CD4-positive, alpha-beta T cell treated with Interleukin-4 for 4 hours (primary cell): ENCODE results near the gene ADGRV1.
"Not testable (repeated sequence)": the region's sequence is repeated elsewhere in the genome, so short reads cannot be mapped to it uniquely, and the experiment has no call there.

ENCODE experiments used
- DNase-seq: peaks from one replicate; pipeline ENCODE4 v3.0.0-alpha.2; 2020

The ADGRV1 gene

DNA sequence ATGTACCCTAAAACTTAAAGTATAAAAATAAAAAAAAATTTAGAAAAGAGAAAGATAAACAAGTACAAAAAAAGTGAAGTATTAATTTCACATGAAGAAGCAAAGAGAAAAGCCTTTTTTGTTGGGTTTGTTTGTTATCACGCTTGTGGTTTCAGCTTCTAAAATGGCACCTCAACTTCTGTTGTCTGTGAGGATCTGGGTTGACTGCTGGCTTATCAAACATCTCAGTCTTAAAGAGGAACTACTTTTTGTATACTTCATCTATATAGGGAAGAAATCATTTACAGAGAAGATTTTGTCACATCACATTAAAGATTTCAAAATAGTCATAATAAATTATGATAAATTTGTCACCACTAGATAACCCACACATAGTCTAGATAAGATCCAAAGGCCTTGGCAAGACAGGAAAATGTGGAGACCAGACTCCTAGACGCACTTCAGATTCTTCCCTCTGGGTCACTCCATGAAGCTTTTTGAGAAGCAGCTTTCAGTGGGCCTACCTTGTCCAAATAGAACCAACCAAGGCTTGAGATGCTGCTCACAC lies 8.8 kb upstream of the ADGRV1 start:
- no peak for DNase-seq

DNA sequence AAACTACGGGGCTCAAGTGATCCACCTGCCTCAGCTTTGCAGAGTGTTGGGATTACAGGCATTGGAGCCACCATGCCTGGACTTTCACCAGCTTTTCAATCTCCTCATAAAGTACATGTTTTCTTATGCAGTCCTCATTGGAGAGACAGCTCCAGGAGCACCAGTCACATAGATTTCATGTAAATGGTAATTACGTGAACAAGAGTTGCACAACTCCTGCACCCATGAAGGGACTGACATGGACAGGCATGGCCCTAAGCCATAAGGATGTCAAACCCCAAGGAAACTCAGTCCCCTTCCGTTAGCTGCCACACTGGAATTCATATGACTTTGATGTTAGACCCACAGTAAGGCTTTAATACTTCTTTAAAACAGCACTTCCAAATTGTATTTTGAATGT lies 7.6 kb upstream of the ADGRV1 start:
- no peak for DNase-seq

DNA sequence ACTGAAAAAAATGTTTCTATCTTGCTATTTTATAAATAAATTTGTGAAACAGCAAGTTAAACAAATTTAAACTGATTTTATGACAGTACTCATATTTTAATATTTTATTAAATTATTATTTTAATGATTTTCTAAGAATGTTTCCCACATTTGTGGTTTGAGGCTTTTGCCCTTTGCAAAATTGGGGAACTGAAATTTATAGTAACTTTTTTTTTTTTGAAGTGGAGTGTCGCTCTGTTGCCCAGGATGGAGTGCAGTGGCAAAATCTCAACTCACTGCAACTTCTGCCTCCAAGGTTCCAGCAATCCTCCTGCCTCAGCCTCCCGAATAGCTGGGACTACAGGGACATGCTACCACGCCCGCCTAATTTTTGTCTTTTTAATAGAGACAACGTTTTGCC lies 7.2 kb upstream of the ADGRV1 start:
- DNase-seq, result no peak

DNA sequence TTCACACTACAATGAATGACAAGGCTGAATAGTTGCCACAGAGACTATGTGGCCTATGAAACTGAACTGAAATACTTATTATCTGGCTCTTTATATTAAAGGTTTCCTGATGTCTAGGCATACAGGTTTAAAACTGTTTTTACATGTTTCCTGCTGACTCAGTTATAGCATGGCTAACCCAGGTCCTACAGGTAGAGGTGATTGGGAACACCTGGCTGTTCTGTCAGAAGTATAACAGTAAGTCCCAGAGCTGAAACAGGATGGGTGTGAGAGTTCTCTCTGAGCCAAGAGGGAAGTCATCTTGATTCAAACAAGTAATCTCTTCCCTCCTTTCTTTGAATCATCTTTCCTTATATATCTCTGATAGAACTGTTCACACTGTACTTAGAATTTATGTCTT lies 4.9 kb upstream of the ADGRV1 start:
- no peak for DNase-seq

DNA sequence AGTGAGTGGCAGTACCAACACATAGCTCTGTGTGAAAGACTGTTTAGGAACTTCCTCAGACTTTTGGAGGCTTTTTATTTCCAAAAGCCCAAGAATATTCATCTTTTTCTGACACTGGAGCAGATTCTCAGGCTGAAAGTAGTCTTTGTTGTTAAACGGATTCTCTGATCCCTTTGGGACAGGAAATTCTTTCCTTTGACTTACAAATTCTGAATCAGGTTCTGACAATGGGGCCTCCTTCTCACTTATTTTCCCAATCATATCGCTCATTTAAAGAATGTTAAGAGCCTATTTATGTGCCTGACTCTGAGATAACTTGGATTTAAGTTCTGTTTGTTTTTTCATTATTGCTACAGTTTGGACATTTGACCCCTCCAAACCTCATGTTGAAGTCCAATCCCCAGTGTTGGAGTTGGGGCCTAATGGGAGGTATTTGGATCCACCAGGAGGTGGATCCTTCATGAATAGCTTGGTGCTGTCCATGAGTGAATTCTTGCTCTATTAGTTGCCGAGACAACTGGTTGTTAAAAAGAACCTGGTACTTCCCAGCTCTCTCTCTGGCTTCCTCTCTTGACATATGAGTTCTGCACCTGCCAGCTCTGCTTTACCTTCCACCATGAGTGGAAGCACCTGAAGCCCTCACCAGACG lies 4.1 kb upstream of the ADGRV1 start:
- DNase-seq, result no peak

DNA sequence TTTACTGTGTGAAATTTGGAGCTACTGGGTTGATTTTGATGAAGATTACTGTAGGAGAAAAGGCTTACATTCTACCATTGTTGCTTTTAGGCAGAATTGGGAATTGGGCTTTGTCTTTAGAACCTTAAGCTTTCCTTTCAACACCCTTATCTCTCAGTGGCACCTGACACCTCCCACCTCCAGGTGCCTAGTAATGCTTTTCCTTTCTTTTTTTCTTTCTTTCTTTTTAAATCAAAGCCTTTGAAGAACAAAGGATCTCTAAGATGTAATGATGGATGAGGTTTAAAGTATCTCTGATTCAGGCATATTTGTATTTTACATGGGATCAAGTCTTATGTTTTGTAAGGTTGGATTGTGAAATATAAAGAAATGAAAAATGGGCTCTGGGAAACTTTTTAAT lies 2.9 kb upstream of the ADGRV1 start:
- no peak for DNase-seq

DNA sequence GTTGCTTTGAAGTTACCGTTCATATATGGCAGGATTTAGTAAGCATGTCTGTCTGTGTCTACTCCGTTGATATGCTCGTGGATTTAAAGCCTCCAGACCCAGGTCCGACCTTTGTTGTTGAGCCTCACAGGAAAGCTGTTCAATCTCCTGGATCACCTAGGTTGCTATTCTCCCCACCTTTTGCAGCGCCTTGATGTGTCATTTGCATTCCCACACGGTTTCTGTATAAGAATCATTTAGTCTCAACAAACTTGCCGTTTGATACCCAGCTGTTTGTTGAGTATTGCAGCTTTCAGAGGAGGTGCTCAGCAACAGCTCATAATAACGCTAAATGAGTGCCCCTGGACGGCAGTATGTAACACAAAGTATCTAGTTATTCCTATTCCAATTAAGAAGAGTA lies 1.2 kb upstream of the ADGRV1 start:
- no peak for DNase-seq

DNA sequence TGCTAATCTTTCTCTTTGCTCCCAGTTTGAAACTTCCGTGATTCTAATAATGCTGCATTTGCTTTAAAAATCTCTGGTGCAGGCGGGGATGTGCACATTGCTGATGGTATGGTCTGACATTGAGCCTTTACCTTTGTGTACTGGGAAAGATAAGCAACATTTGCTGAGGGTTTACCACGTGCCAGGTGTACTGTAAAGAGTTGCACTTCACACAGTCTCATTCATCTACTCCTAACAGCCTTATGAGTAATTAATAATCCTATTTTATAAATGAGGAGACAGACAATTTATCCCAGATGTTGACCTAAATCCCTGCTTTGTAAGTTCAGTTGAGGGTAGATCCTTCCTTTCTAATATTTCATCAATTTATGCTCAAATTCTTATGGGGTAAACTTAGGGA lies 726 bp upstream of the ADGRV1 start:
- DNase-seq, result no peak

DNA sequence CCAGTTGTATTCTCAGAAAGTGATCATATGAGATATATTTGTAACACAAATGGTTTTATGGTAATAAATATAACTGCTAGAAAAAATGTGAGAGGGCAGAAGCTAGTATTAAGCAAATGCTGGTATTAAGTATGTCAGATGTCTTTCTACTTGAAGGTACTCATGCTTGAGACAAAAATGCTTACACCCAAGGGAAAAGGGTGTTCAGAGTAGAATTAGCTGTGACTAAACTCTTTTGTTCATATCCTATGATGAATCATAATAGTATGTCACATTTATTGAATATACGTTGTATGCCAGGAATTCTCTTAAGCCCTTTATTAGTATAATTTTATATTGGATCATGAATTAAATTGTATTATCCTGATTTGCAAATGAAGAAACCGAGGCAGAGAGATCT lies 2.2 kb downstream of the ADGRV1 start:
- no peak for DNase-seq

DNA sequence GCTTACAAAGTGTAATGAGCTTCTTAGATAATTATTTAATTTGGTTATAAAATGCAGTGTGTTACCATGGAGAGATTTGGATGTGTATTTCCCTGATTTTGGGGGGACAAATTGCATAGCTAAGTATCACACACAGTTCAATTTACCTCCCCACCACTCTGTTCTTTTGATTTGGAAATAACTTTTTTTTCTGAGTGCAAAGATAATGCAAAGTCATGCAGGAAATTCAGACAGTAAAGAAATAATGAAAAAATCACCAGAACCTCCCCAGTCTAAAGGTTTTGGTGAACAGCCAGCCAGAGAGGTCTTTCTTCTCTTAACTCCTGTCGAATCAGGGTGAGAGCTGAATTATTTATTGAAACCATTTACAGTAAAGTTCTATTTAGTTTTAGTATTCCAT lies 3.2 kb downstream of the ADGRV1 start:
- DNase-seq, result no peak

DNA sequence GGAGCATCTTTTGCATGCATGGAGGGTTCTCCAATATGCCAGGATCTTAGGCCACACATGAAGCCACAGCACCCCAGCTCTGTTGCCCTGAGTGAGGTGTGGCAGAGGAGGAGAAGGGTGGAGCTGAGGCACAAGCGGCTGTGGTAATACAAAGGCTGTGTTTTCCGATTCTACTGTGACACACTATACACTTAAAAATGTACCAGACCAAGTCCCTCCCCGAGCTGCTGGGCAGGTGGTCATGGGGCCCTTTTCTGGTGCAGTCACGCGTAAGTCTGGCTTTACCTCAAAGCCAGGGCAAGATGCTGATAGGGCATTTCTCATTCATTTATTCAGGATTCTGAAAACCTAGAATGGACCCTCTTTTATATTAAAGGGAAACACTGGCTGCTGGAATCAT lies 3.7 kb downstream of the ADGRV1 start:
- no peak for DNase-seq

DNA sequence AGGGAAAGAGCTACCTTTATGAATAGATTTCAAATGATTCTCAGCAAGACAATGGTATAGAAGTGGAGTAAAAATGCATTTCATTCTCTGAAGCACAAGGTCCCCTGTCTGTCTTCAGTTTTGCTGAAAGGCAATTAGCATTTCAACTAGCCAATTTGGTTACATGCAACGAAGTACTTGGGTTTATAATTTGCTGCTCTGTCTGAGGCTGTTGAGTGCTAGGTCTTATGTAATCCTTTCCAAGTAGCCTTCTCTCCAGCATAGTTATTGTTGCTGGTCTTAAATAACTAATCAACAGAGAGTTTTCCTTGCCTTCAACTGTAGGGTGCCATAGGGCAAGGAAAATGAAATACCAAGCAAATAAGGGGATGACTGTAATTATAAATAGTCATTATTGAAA lies 4.5 kb downstream of the ADGRV1 start:
- DNase-seq, result no peak

DNA sequence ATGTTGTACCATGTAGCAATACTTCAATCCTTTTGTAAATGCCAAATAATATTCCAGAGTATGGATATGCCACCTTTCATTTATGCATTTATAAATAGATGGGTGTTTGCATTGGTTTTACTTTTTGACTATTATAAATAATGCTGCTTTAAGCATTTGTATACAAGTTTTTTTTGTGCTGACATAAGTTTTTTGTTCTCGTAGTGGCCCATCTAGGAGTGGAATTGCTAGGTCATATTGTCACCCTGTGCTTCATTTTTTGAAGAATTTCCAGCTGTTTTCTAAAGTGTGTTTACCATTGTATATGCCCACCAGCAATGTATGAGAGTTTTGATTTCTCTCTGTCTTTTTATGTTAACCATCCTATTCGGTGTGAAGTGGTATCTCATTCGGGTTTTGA lies 6.9 kb downstream of the ADGRV1 start:
- DNase-seq, result no peak

DNA sequence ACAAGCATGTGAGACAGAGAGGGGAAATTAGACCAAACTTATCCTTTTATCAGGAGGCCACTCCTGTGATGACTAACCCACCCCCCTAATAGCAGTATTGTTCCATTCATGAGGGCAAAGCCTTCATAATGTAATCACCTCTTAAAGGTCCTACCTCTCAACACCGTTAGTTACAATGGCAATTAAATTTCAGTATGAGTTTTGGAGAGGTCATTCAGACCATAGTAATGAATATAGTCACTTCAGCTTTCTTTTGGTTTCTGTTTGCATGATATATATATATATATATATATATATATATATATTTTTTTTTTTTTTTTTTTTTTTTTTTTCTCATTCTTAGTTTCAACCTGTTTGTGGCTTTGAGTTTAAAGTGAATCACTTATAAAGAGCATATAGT lies 10.5 kb downstream of the ADGRV1 start:
- no peak for DNase-seq

DNA sequence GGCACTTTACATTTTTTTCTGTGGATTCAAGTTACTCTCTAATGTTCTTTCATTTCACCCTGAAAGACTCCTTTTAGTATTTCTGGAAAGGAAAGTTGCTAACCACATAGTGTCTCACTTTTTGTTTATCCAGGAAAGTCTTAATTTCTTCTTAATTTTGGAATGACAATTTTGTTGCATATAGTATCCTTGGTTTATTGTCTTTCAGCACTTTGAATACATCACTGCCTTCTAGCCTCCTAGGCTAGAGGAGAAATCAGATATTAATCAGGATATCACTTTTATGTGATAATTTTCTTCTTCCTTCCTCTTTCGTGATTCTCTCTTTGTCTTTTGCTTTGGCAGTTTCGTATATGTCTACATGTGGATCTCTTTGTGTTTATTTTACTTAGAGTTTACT lies 11.4 kb downstream of the ADGRV1 start:
- DNase-seq, result no peak

DNA sequence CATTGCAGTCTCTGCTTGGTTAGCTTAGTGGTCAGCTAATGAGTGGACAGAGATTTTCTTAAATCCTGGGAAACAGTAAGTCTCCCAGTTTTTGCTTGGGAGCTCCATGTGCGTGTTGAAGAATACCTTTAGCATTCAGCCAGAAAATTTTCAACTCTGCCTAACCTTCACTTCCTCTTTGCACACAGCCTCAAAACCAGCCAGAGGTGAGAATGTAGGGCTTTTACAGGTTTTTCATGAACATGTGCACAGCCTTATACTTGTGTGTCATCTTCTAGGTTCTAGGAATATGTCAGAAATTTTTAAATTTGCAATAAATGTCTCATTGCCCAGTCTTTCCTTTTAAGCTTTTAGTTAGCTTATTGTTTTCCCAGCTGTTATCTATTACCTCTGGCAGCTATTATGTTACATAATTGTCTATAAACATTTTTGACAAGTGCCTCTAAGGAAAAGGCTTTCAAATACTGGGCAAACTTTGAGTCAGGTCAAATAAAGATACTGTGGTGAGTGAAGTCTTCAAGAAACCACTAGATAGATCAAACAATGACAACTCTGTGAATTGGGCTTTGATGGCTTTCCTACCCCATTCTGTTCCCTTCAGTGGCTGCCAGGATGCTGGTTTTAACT lies 12.7 kb downstream of the ADGRV1 start:
- DNase-seq, result no peak

DNA sequence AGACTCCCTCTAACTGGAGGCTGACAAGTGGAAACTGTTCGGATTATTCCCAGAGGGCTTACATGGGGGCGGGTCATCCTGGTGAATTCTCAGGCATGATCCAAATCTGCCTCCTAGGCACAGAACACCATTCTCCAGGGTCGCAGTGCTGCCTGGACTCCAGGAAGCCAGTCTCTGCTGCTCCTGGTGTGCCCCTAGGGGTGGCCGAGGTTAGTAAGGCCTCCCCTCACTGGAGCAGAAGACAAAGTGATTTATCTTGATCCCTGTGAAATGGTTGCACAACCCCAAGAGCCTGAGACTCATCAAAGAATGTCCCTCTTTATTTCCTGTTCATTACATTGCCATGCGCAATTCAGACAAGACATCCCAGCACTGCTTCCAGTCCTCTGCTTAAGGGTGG lies 17.1 kb downstream of the ADGRV1 start:
- no peak for DNase-seq

DNA sequence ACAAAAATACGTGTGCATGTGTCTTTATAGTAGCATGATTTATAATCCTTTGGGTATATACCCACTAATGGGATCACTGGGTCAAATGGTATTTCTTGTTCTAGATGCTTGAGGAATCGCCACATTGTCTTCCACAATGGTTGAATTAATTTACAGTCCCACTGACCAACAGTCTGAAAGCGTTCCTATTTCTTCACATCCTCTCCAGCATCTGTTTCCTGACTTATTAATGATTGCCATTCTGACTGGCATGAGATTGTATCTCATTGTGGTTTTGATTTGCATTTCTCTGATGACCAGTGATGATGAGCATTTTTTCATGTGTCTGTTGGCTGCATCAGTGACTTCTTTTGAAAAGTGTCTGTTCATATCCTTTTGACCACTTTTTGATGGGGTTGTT lies 18.0 kb downstream of the ADGRV1 start:
- not testable (repeated sequence) for DNase-seq

DNA sequence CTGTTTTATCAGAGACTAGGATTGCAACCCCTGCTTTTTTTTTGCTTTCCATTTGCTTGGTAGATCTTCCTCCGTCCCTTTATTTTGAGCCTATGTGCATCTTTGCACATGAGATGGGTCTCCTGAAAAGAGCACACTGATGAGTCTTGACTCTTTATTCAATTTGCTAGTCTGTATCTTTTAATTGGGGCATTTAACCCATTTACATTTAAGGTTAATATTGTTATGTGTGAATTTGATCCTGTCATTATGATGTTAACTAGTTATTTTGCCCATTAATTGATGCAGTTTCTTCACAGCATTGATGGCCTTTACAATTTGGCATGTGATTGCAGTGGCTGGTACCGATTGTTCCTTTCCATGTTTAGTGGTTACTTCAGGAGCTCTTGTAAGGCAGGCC lies 21.3 kb downstream of the ADGRV1 start:
- not testable (repeated sequence) for DNase-seq

DNA sequence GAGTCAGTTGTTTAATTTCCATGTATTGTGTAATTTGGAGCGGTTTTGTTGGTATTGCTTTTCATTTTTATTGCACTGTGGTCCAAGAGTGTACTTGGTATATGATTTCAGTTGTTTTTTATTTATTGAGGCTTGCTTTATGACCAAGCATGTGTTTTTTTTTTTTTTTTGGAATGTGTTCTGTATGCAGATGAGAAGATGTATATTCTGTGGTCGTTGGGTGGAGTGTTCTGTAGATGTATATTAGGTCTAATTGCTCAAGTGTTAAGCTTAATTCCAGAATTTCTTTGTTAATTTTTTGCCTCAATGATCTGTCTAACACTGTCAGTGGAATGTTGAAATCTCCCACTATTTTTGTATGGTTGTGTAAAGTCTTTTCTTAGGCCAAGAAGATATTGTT lies 23.4 kb downstream of the ADGRV1 start:
- DNase-seq, result no peak

DNA sequence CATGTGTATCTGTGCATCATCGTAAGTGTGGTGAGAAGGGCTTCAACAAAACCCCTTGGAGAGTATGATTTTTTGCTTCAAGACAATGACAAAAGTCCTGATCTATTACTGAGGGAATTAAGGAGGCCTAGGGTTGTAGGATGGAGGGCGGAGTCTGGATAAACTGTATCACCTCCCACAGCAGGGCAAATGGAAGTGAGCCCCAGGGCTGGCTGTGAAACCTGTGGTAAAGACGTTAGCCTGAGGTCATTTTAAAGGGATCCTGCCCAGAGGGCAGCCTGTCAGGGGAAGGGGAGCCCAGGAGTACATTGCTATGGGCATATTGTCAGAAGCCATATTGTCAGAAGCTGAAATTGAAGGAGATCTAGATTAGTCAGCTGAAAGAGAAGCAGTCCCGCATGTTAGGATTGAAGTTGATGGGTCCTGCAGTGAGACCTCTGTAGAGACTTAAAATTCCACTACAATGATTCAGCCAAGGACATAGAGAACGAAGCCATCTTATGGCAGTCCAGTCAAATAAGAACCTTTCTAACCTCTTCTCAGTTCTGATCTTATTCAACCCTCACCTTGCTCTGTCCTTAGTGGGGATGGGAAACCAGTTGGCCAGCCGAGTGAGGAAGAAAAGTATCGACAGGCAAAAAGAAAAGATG lies 26.9 kb downstream of the ADGRV1 start:
- DNase-seq, result no peak

DNA sequence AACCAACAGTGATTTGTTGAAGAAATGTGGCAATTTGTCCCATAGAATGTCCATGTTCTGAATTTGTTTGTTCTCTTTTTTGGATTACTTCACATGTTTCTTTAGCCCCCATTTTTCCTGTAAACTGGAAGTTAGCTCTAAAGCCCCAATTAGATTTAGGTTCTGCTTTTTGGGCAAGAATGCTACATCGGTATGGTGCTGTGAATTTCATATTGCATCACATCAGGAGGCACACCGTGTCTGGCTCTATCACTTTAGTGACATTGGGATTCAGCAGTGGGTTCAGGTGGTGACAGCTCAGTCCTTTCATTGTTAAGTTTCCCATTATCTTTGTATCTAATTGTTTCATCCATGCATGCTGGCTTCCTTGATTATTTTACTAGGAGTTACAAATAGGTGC lies 27.9 kb downstream of the ADGRV1 start:
- no peak for DNase-seq

DNA sequence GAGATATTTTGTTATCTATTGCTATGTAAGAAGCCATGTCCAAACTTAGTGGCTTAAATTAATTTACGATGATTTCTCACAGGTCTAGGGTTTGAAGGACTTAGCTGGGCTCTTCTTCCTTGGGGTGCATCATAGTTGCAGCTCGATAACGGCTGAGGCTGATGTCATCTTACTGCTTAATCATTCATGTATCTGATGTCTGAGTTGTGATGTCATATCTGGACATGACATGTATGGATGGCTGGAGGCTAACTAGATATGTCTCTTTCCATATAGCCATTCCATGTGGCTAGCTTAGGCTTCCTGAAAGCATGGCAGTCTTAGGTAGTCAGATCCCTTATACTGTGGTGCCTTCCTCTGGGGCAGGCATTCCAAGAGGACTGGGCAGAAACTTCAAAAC lies 31.6 kb downstream of the ADGRV1 start:
- DNase-seq, result no peak

DNA sequence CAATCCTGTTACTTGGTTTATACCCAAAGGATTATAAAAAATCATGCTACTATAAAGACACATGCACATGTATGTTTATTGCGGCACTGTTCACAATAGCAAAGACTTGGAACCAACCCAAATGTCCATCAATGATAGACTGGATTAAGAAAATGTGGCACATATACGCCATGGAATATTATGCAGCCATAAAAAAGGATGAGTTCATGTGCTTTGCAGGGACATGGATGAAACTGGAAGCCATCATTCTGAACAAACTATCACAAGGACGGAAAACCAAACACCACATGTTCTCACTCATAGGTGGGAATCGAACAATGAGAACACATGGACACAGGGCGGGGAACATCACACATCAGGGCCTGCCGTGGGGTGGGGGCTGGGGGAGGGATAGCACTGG lies 34.5 kb downstream of the ADGRV1 start:
- not testable (repeated sequence) for DNase-seq

DNA sequence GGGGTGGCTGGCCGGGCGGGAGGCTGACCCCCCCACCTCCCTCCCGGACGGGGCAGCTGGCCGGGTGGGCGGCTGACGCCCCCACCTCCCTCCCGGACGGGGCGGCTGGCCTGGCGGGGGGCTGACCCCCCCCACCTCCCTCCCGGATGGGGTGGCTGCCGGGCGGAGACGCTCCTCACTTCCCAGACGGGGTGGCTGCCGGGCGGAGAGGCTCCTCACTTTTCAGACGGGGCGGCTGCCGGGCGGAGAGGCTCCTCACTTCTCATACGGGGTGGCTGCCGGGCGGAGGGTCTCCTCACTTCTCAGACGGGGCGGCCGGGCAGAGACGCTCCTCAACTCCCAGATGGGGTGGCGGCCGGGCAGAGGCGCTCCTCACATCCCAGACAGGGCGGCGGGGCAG lies 37.2 kb downstream of the ADGRV1 start:
- DNase-seq, result not testable (repeated sequence)
